Mesenchymal stem cell (in vitro differentiated cells and primary cell): ENCODE data around the gene MALRD1.

Source experiments
- DNase-seq: peaks from one replicate; pipeline ENCODE4 v3.0.0-alpha.2; 2013
- H2AFZ ChIP-seq: one replicate; pipeline ENCODE4 v1.6.1; 2013; ENCODE audit warnings: low read depth, mild to moderate bottlenecking, control low read depth, inconsistent platforms, low read length, moderate library complexity
- H2AK5ac ChIP-seq: 2 replicates; pipeline ENCODE4 v1.6.1; 2013; ENCODE audit warnings: low read length, moderate library complexity, mild to moderate bottlenecking, inconsistent platforms; ENCODE audit not compliant: severe bottlenecking
- H2BK120ac ChIP-seq: one replicate; pipeline ENCODE4 v1.6.1; 2013; ENCODE audit warnings: low read depth, mild to moderate bottlenecking, inconsistent platforms, low read length, moderate library complexity
- H2BK12ac ChIP-seq, 2 experiments: one replicate each; pipeline ENCODE4 v1.6.1; 2013; ENCODE audit warnings: inconsistent platforms in 2 of 2, low read length in 2 of 2, mild to moderate bottlenecking in 2 of 2, moderate library complexity in 2 of 2, control low read depth in 1 of 2
- H2BK15ac ChIP-seq: one replicate; pipeline ENCODE4 v1.6.1; 2013; ENCODE audit warnings: mild to moderate bottlenecking, low read depth, inconsistent platforms; ENCODE audit not compliant: poor library complexity, severe bottlenecking
- H2BK5ac ChIP-seq: 2 replicates; pipeline ENCODE4 v1.6.1; 2013; ENCODE audit warnings: low read depth, mild to moderate bottlenecking, low read length, control low read depth, inconsistent platforms; ENCODE audit not compliant: poor library complexity, severe bottlenecking
- H3K14ac ChIP-seq, 2 experiments: one replicate each; pipeline ENCODE4 v1.6.1; 2013; ENCODE audit warnings: inconsistent platforms in 2 of 2, low read length in 2 of 2, control low read depth in 1 of 2, mild to moderate bottlenecking in 1 of 2, moderate library complexity in 1 of 2
- H3K18ac ChIP-seq, 2 experiments: one replicate each; pipeline ENCODE4 v1.6.1; 2013; ENCODE audit warnings: inconsistent platforms in 2 of 2, low read length in 2 of 2, control low read depth in 1 of 2, low read depth in 1 of 2, mild to moderate bottlenecking in 1 of 2
- H3K23ac ChIP-seq, 2 experiments: one replicate each; pipeline ENCODE4 v1.6.1; 2013; ENCODE audit warnings: inconsistent platforms in 2 of 2, low read length in 2 of 2, mild to moderate bottlenecking in 2 of 2, moderate library complexity in 2 of 2, control low read depth in 1 of 2
- H3K27ac ChIP-seq: 2 replicates; pipeline ENCODE4 v1.5.1; 2013; ENCODE audit warnings: mild to moderate bottlenecking, moderate library complexity, low read length, control low read depth, inconsistent platforms; ENCODE audit not compliant: poor library complexity, severe bottlenecking
- H3K27me3 ChIP-seq, 2 experiments: 2 replicates each; pipeline versions ENCODE4 v1.6.1 to v1.7.0; 2013; ENCODE audit warnings: low read length in 2 of 2, mild to moderate bottlenecking in 2 of 2, moderate library complexity in 2 of 2, control low read depth in 1 of 2, inconsistent platforms in 1 of 2; ENCODE audit not compliant: control insufficient read depth in 1 of 2, insufficient read depth in 1 of 2
- H3K36me3 ChIP-seq, 2 experiments: 2 replicates each; pipeline versions ENCODE4 v1.6.1 to v1.7.0; 2013; ENCODE audit warnings: low read length in 2 of 2, control low read depth in 1 of 2, inconsistent platforms in 1 of 2, low read depth in 1 of 2, mild to moderate bottlenecking in 1 of 2; ENCODE audit not compliant: insufficient read depth in 2 of 2, control insufficient read depth in 1 of 2
- H3K4ac ChIP-seq, 2 experiments: one replicate each; pipeline ENCODE4 v1.6.1; 2013; ENCODE audit warnings: inconsistent platforms in 2 of 2, low read length in 2 of 2, mild to moderate bottlenecking in 2 of 2, moderate library complexity in 2 of 2, control low read depth in 1 of 2, low read depth in 1 of 2
- H3K4me1 ChIP-seq: 2 replicates; pipeline ENCODE4 v1.6.1; 2013; ENCODE audit warnings: low read depth, low read length, control low read depth; ENCODE audit not compliant: control insufficient read depth, insufficient read depth
- H3K4me2 ChIP-seq: 2 replicates; pipeline ENCODE4 v1.6.1; 2013; ENCODE audit warnings: low read length, mild to moderate bottlenecking, inconsistent platforms; ENCODE audit not compliant: poor library complexity, severe bottlenecking
- H3K4me3 ChIP-seq, 2 experiments: 2 replicates each; pipeline versions ENCODE4 v1.5.1 to v1.7.0; 2013; ENCODE audit warnings: low read length in 2 of 2, mild to moderate bottlenecking in 2 of 2, control low read depth in 1 of 2, low read depth in 1 of 2; ENCODE audit not compliant: insufficient read depth in 1 of 2
- H3K79me1 ChIP-seq: replicated peaks from 2 replicates; pipeline ENCODE4 v1.6.1; 2013; ENCODE audit warnings: mild to moderate bottlenecking, control low read depth, low read length, inconsistent platforms; ENCODE audit not compliant: poor library complexity, severe bottlenecking
- H3K9ac ChIP-seq: 2 replicates; pipeline ENCODE4 v1.7.0; 2013; ENCODE audit warnings: mild to moderate bottlenecking, low read length, moderate library complexity
- H3K9me3 ChIP-seq: 2 replicates; pipeline ENCODE4 v1.7.0; 2013; ENCODE audit warnings: mild to moderate bottlenecking, low read length; ENCODE audit not compliant: control insufficient read depth
- H4K8ac ChIP-seq: one replicate; pipeline ENCODE4 v1.6.1; 2013; ENCODE audit warnings: inconsistent platforms, mild to moderate bottlenecking, low read length, moderate library complexity
- H4K91ac ChIP-seq: one replicate; pipeline ENCODE4 v1.6.1; 2013; ENCODE audit warnings: mild to moderate bottlenecking, low read length, inconsistent platforms
- WGBS: methylation state at CpG from one replicate; pipeline ENCODE4 v1.1.7; 2013; ENCODE audit warnings: mixed read lengths; 5-methylcytosine and 5-hydroxymethylcytosine counted together

Gene MALRD1

DNA sequence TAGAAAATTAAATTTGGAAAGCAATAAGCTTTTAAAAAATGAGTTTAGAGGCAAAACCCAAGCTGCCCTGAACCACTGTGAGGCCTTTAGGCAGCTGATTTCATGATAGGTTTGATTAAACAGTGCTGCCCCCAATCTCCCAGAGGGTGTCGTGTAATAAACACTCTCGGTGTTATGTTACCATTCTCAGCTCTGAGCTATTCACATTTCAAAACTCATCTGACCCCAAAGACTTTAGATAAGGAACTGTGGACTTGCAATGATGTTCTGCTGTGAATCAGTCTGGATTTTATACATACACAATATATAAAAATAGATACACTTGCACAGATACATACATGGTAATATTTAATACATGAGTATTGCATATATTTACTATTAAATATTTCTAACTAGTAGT lies 120.4 kb downstream of the MALRD1 start:
- no peak overlapping the region for H2BK120ac ChIP-seq
- no peak overlapping the region for H3K27ac ChIP-seq
- H2BK5ac ChIP-seq = no peak overlapping the region
- H3K18ac ChIP-seq = no peak overlapping the region
- no peaks in the 10 kb centered on the region for H3K27me3 ChIP-seq
- no peaks in the 10 kb centered on the region for H3K79me1 ChIP-seq
- H2BK15ac ChIP-seq = no peak overlapping the region
- no peak overlapping the region for H4K91ac ChIP-seq
- no peak overlapping the region for H3K14ac ChIP-seq
- no peak overlapping the region for H3K9ac ChIP-seq
- no peak overlapping the region for H3K4me3 ChIP-seq
- no peak overlapping the region for H2AFZ ChIP-seq
- H3K36me3 ChIP-seq = no peaks in the 10 kb centered on the region
- WGBS = no CpG with 5 or more reads among the region's 2 CpGs
- H3K4ac ChIP-seq = no peak overlapping the region
- no peak overlapping the region for H4K8ac ChIP-seq
- H3K9me3 ChIP-seq = no peaks in the 10 kb centered on the region
- H3K23ac ChIP-seq = no peak overlapping the region
- DNase-seq = no peak
- no peak overlapping the region for H3K4me2 ChIP-seq
- no peak overlapping the region for H2AK5ac ChIP-seq
- H3K4me1 ChIP-seq = no peaks in the 10 kb centered on the region
- H2BK12ac ChIP-seq = no peak overlapping the region

- WGBS = no CpG with 5 or more reads among the region's 2 CpGs
Measured at GRCh38 chr10:19169684-19170083, 121.1 kb downstream of the MALRD1 start.

DNA sequence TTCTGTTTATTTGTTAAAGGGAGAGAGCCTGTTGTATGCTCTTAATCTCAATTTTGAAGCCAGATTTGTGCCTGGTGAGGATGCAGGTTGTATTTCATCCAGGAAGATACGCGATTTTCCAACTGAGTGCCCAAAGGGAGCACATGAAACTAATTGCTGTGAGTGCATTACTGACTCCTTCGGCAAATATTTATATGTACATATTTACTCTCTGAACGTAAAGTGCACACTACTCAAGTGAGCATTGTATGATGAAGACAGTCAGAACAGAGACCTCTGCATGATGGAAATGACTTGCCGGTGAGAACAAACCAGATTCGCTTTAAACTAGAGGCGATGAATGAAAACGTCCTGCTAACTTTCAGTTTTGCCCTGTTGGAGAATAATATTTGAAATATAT lies 130.1 kb downstream of the MALRD1 start:
- H3K14ac ChIP-seq = no peak overlapping the region
- no peak overlapping the region for H2BK15ac ChIP-seq
- no peak overlapping the region for H2AK5ac ChIP-seq
- no peak overlapping the region for H3K9ac ChIP-seq
- H4K91ac ChIP-seq = no peak overlapping the region
- H3K27ac ChIP-seq = no peak overlapping the region
- no peak overlapping the region for H3K4me2 ChIP-seq
- no peak overlapping the region for H3K18ac ChIP-seq
- no peaks in the 10 kb centered on the region for H3K27me3 ChIP-seq
- no peak for DNase-seq
- no peak overlapping the region for H3K4me3 ChIP-seq
- no peak overlapping the region for H4K8ac ChIP-seq
- H3K4ac ChIP-seq = no peak overlapping the region
- 90% methylated on average over 7 of the region's 8 CpGs for WGBS
- H3K23ac ChIP-seq = no peak overlapping the region
- no peaks in the 10 kb centered on the region for H3K36me3 ChIP-seq
- no peaks in the 10 kb centered on the region for H3K9me3 ChIP-seq
- H2BK120ac ChIP-seq = no peak overlapping the region
- no peak overlapping the region for H2AFZ ChIP-seq
- H2BK5ac ChIP-seq = no peak overlapping the region
- no peaks in the 10 kb centered on the region for H3K4me1 ChIP-seq
- H2BK12ac ChIP-seq = no peak overlapping the region
- no peaks in the 10 kb centered on the region for H3K79me1 ChIP-seq

More at GRCh38 chr10:19169684-19170083, 121.1 kb downstream of the MALRD1 start:
- DNase-seq = no peak
- Histone ChIP-seq H2BK5ac (no peak overlapping the region), H3K4me3 (no peak overlapping the region), H3K36me3 (no peaks in the 10 kb centered on the region), H2BK120ac (no peak overlapping the region), H3K4me2 (no peak overlapping the region), H3K18ac (no peak overlapping the region), H4K91ac (no peak overlapping the region), H3K23ac (no peak overlapping the region), H3K79me1 (no peaks in the 10 kb centered on the region), H3K27me3 (no peaks in the 10 kb centered on the region), H3K4ac (no peak overlapping the region), H3K14ac (no peak overlapping the region), H3K27ac (no peak overlapping the region), H4K8ac (no peak overlapping the region), H3K9ac (no peak overlapping the region), H3K4me1 (no peaks in the 10 kb centered on the region), H2BK12ac (no peak overlapping the region), H2AK5ac (no peak overlapping the region), H2AFZ (no peak overlapping the region), H2BK15ac (no peak overlapping the region), H3K9me3 (no peaks in the 10 kb centered on the region)

- peaks cover 4% of the 10 kb centered on the region for H3K9me3 ChIP-seq
- no peaks in the 10 kb centered on the region for H3K27me3 ChIP-seq
- H2AK5ac ChIP-seq = no peak overlapping the region
- H3K18ac ChIP-seq = no peak overlapping the region
- no peak overlapping the region for H3K14ac ChIP-seq
- H3K4me2 ChIP-seq = no peak overlapping the region
- no peak overlapping the region for H3K27ac ChIP-seq
- no peak overlapping the region for H2BK120ac ChIP-seq
- no CpG with 5 or more reads among the region's 2 CpGs for WGBS
- H2BK15ac ChIP-seq = no peak overlapping the region
- H3K4me1 ChIP-seq = no peaks in the 10 kb centered on the region
- no peak overlapping the region for H2BK5ac ChIP-seq
- H3K4me3 ChIP-seq = no peak overlapping the region
- H4K8ac ChIP-seq = no peak overlapping the region
- H3K9ac ChIP-seq = no peak overlapping the region
- no peak overlapping the region for H2AFZ ChIP-seq
- no peak for DNase-seq
- H3K23ac ChIP-seq = no peak overlapping the region
- no peak overlapping the region for H3K4ac ChIP-seq
- H2BK12ac ChIP-seq = no peak overlapping the region
- H3K36me3 ChIP-seq = no peaks in the 10 kb centered on the region
- H4K91ac ChIP-seq = no peak overlapping the region
- no peaks in the 10 kb centered on the region for H3K79me1 ChIP-seq
Measured at GRCh38 chr10:19184891-19185290, 136.3 kb downstream of the MALRD1 start.
